Measurements from ENCODE around the gene CTNNBL1.

CTNNBL1 gene

GRCh38 chr20:37915800-37916570, 222.2 kb downstream of the CTNNBL1 start:
- no peak overlapping the region for H3K4me3 ChIP-seq (ENCODE audit: low read length)
- DNase-seq (ENCODE audit: low read depth): no peak
- no peak for TF ChIP-seq CTCF (conservative IDR thresholded peaks at IDR 0.05; ENCODE audit: low read length)

GRCh38 chr20:37917461-37917860, 223.6 kb downstream of the CTNNBL1 start:
- no peak for TF ChIP-seq CTCF (conservative IDR thresholded peaks at IDR 0.05; ENCODE audit: low read length)
- no peak for DNase-seq (ENCODE audit: low read depth)
- H3K4me3 ChIP-seq (ENCODE audit: low read length): no peak overlapping the region

- no peak for TF ChIP-seq CTCF (conservative IDR thresholded peaks at IDR 0.05; ENCODE audit: low read length)
- H3K4me3 ChIP-seq (ENCODE audit: low read length): no peak overlapping the region
- DNase-seq (ENCODE audit: low read depth): no peak
These were observed 224.2 kb downstream of the CTNNBL1 start for GRCh38 chr20:37918035-37918434.

- no peak for DNase-seq (ENCODE audit: low read depth)
- H3K4me3 ChIP-seq (ENCODE audit: low read length): no peak overlapping the region
- no peak for TF ChIP-seq CTCF (conservative IDR thresholded peaks at IDR 0.05; ENCODE audit: low read length)
These were observed 225.7 kb downstream of the CTNNBL1 start for GRCh38 chr20:37919389-37920040.

GRCh38 chr20:37920270-37920669, 226.4 kb downstream of the CTNNBL1 start:
- H3K4me3 ChIP-seq (ENCODE audit: low read length): no peak overlapping the region

GRCh38 chr20:37920679-37921322, 227.0 kb downstream of the CTNNBL1 start:
- no peak for DNase-seq (ENCODE audit: low read depth)
- no peak overlapping the region for H3K4me3 ChIP-seq (ENCODE audit: low read length)
- TF ChIP-seq CTCF (conservative IDR thresholded peaks at IDR 0.05; ENCODE audit: low read length): no peak

More at GRCh38 chr20:37920270-37920669, 226.4 kb downstream of the CTNNBL1 start:
- TF ChIP-seq CTCF (conservative IDR thresholded peaks at IDR 0.05; ENCODE audit: low read length): no peak
- no peak for DNase-seq (ENCODE audit: low read depth)
